Fibroblast of peridontal ligament (primary cell): ENCODE results near the gene CDH4.

Source experiments
- DNase-seq: peaks from one replicate; pipeline ENCODE4 v3.0.0-alpha.2; 2010; ENCODE audit errors: extremely low read depth

Gene CDH4

DNA sequence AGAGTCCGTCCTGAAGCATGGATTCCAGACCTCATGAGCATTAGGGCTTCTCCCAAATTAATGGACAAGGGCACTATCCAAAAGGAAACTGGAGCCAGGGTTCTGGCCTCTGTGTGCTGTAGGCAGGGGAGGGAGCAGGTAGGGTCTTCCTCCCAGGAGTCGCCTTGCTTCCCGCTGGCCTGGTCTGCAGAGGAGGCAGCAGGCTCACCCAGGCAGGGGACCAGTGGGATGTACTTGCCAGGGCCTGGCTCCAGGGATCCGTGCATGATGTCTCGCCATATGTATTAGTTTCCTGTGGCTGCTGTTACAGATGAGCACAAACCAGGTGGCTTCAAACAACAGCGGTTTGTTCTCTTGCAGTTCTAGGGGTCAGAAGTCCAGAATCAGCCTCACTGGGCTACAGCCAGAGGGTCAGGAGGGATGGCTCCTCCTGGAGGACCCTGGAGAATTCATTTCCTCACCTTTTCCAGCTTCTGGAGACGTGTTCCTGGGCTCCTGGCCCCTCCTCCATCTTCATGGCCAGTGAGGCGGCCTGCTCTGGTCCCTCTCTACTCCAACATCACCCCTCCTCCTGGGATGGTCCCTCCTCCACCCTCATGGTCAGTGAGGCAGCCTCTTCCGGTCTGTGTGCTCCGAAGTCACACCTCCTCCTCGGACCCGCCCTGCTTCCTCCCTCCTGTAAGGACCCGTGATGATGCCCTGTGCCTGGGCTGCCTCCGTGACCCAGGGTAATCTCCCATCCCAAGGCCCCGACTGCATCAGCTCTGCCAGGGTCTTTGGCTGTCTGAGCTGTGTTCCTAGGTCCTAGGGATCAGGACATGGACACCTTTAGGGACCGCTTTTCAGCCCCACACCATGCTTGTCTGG, 329.1 kb downstream of the CDH4 start:
- DNase-seq = no peak

DNA sequence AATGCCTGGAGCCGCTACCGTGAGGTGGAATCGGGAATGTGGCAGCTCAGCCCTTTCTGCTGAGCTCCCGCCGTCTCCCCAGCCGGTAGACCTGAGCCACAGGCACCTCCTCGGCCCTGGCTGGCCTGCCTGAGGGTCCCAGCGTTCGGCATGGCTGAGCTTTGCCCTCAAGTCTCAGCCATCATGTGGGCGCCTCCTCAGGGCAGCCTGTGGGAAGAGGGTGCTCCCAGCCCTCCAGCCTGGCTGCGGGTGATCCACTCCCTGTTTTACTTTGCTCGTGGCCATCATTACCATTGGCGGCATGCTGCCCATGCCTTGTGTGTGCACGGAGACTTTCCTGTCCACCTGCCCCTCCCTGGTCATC, 329.7 kb downstream of the CDH4 start:
- no peak for DNase-seq

DNA sequence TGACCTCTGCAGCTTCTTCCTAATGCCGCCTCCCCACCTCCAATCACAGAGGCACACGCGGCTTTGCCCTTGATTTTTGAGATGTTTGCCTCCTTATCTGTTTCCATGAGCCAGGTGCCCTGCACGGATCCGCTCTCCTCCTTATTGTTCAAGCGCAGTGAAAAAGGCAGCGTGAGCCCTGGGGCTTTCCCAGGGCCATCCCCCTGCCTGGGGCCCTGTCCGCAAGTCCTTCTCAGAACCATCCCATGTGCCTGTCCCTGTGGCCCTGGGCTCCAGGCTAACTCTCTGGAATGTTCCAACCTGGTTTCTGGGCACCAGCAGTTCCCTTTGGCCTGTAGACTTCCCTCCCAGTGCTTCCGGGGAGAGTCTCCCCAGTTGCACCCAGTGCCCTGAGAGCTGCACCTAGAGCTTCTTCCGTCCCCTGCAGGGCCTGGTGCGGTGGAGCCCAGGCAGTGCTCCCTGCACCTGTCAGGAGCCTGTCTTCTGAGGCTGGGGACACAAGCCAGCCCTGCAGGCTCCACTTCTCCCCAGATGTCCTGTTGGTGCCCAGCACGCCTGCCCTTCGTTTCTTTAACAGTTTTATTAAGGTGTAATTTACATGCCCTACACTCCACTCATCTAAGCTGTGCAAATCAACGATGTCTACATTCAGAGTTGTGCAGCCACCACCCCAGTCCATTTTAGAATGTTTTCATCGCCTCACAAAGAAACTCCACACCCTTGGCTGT, 330.3 kb downstream of the CDH4 start:
- no peak for DNase-seq

- DNase-seq = no peak
Measured at GRCh38 chr20:61583356-61583755, 331.3 kb downstream of the CDH4 start.

DNA sequence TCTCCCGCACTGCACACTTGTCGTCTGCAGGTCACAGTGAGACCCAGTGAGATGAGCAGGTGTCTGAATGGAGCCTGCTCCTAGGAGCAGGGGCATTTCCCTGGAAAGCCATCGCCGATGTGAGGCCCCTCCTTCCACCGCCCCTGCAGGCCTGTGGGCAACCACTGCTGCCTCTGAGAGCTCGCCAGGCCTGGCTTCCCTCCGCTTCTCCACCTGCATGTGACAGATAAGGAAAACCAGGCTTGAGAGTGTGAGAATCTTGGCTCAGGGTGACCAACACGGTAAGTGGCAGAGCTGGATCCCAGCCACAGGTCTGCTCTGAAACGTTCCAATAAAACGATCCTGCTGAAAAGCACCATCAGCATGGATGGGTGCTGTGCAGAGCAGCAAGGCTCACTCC, 332.8 kb downstream of the CDH4 start:
- no peak for DNase-seq

DNA sequence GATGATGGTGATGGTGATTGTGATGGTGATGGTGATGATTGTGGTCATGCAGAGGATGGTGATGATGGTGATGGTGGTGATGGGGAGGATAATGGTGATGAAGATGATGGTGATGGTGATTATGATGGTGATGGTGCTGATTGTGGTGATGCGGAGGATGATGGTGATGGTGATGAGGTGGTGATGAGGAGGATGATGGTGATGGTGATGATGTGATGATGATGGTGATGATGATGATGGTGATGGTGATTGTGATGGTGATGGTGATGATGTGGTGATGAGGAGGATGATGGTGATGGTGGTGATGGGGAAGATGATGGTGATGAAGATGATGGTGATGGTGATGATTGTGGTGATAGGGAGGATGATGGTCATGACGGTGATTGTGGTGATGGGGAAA, 333.7 kb downstream of the CDH4 start:
- DNase-seq = no peak

DNA sequence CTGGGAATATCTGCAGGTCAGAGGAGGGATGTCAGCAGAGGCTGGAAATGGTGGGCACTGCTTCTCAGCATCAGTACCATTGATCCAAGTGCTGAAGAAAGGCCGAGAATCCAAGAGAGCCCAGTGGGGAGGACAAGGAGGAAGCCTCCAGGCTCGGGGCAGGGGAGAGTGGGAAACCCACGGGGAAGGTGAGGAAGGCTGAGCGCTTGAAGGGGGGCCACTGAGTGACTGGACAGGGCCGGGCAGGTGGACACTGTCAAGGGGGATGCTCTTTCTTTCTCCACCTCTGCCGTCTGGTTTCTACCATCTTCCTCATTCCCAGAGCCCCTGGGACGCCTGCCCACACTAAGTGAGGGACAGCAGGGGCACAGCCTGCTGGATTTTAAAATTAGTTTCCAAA, 335.0 kb downstream of the CDH4 start:
- no peak for DNase-seq

GRCh38 chr20:61587681-61588289, 335.7 kb downstream of the CDH4 start:
- no peak for DNase-seq

- no peak for DNase-seq
Measured at GRCh38 chr20:61588411-61589385, 336.6 kb downstream of the CDH4 start.

- DNase-seq = no peak
Measured at GRCh38 chr20:61590236-61590635, 338.2 kb downstream of the CDH4 start.

DNA sequence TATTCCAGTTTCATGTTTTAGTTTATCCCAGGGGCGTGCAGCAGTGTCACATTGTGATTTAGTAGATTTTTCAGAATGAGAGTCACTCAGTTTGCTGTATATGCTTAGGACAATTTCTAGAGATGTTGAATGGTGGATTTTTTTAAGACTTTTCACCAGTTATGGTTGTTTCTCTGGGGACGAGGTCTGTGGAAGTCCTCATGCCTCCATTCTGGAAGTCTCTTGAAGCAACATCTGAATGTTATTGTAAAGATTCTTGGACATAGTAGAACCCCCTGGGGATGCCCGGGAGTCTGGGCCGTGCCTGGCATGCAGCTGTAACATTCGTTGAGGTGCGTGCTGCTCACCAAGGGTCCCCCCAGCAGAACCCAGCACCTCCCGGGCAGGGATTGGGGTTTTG, 341.5 kb downstream of the CDH4 start:
- no peak for DNase-seq

DNA sequence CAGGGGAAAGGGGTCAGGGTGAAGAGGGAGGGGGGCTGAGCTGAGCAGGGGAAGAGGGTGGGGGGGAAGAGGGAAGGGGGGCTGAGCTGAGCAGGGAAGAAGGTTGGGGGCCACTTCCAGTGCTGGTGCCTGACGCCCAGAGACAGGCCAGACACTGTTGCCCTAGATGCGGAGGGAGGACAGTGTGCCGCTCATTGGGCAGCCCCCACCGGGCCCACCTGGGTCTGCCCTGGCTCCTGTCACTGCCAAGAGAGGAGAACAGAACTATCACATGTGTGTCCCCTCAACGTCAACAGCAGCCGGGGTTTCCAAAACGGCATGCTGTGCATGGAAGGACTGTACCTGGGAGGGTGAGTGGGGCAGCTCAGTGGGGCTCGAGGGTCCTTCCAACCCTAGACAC, 342.1 kb downstream of the CDH4 start:
- DNase-seq = no peak

DNA sequence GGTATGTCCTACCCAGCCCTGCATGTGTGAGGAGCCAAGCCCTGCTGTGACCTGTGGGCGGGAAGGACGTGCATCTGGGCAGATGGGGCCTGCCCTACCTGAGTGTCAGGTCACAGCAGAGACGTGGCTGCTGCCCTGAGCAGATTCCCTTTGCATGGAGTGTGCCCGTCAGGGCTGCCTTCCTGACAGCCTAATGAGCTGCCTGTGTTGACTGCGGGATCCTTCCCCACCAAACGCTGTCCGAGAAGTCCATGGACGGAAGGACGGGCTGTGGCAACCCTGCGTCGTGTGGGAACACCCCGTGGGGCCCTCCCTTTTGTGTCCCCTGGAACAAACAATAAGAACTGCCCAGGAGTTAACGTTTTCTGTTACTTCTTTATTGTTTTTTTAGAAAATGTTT, 343.2 kb downstream of the CDH4 start:
- DNase-seq = no peak

- DNase-seq = no peak
Measured at GRCh38 chr20:61596687-61597330, 344.7 kb downstream of the CDH4 start.

DNA sequence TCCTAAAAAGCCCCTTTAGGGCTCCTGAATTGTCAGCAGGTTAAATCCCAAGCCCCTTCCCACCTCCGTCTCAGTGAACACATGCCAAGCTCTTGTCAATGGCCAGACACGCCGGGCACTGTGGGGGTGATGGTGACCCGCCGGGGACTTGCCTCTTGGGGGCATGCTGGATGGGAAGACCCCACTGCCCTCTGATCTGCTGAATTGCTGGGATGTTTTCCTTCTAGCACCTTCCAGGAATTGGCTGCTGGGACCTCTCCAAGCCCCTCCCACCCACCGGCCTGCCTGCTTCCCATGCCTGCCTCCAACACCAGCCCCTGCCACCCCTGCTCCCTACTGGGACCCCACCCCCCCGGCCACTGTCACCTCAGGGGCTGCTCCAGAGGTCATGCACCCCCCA, 345.9 kb downstream of the CDH4 start:
- no peak for DNase-seq

- DNase-seq = no peak
Measured at GRCh38 chr20:61598586-61598985, 346.5 kb downstream of the CDH4 start.

- DNase-seq = no peak
Measured at GRCh38 chr20:61599061-61599531, 347.0 kb downstream of the CDH4 start.

DNA sequence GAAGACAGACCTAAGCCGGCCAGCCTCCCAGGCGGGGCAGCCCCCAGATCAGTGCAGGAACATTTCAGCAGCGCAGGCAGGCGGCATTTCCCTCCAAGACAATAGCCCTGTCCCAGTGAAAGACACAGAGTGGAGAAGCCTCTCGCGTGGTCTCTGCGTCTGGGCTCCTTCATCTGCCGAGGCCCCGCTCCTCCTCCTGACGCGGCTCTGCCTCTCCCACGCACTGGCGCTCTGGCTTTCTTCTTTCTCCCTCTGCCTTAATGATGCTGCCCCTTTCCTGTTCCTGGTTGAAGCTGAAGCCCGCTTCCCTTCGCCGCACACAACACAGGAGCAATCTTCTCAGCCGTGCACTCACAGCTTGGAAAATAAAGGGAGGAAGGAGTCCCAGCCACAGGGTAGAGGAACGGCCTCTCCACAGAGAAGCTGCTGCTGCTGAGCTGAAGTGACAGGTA, 347.5 kb downstream of the CDH4 start:
- DNase-seq = no peak

DNA sequence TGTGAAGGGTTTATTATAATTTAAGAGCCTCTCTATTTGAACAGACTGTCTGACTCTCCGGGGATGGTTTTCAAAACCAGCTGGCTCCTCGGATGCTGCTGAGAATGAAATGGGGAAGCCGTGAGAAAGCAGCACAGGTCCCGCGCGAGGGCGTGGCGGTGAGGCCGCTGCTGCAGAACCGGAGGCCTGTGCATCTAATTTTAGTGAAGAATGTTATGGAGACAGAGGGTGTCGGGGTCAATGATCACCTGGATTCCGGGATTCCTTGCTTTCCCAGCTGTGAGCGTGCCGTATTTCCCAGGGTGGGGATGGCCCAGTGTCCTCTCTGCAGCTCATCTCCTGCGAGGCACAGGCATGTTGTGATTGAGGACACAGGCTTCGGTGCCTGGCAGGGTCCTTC, 348.0 kb downstream of the CDH4 start:
- DNase-seq = no peak

- DNase-seq = no peak
Measured at GRCh38 chr20:61601361-61601760, 349.3 kb downstream of the CDH4 start.

DNA sequence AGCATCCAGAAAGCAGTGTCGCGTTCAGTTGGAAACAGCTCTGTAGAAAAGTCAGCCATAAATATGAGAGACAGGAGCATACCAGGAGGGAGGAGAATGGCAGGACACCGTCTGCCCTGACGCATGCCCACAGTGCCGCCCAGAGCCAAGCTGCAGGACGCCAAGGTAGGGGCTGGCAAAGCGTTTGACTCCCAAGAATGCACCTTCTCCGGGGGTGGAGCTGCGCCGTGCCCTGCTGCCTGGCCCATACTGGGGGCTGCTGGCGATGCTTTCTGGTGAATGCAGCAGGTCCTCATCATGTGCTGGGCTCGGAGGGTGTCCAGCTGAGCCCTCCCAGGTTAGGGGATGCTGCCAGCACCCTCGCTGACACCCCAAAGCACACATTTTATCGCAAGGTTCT, 349.8 kb downstream of the CDH4 start:
- DNase-seq = no peak
